K562 (cell line): ENCODE results near the gene PALS1. TPM values are rescaled to one million over a fixed set of nuclear protein-coding genes. Genes with fewer than 3 reads are reported as not detected.

Experiments
- CHD7 ChIP-seq: fragments of 200-600 bp; sonication (generic); IDR thresholded peaks from one replicate; pipeline ENCODE4 v1.6.1; 2012; ENCODE audit warnings: mild to moderate bottlenecking, low read depth, low read length, inconsistent platforms
- polyA plus RNA-seq, 8 experiments: library from polyadenylated mRNA; depleted of rRNA in 4 of 8; stranded (reverse) in 5 of 8; unstranded in 3 of 8; fragments of >200 nt; fragmentation: Nextera tagmentation in 2 of 8; fragmentation: Illumina TruSeq in 1 of 8; extraction: Ambion mirVana in 2 of 8; extraction: Trizol in 1 of 8; gene quantifications; 2 replicates each; pipeline versions ENCODE4 v1.2.1 to v1.2.3, GENCODE V29; 2011 to 2014; ENCODE audit warnings: inconsistent platforms in 1 of 8, missing spikeins in 1 of 8
- total RNA-seq, 7 experiments: library from RNA; depleted of rRNA in 6 of 7; stranded (reverse); fragments of >200 nt in 6 of 7; fragmentation: Illumina TruSeq in 2 of 7; extraction: Trizol in 2 of 7; gene quantifications; 2 replicates each; pipeline versions ENCODE4 v1.2.1 to v1.2.3, GENCODE V29; 2011 to 2021; ENCODE audit warnings: low replicate concordance in 1 of 7

The PALS1 gene
- total and polyA plus RNA-seq, 9 of the 15 experiments (the other 6 are each of a cell fraction or from before 2014, with no cell fraction given): 4.1 to 9.9 (median 7.2) TPM

GRCh38 chr14:67199016-67199415 lies 42.2 kb upstream of the PALS1 start (continued):
- no peak for TF ChIP-seq CHD7
